Ureter (tissue), 1 donor: ENCODE results near the gene SQOR. TPM values are rescaled to one million over a fixed set of nuclear protein-coding genes. Genes with fewer than 3 reads are reported as not detected.

Source experiments
- DNase-seq: peaks from one replicate; pipeline ENCODE4 v3.0.0-alpha.2; 2020; ENCODE audit warnings: low spot score
- total RNA-seq: library from RNA; stranded (reverse); gene quantifications from one replicate; pipeline ENCODE4 v1.2.4, GENCODE V29; 2023
- donor health status: DM: yes; HTN: yes; CAD: no.

Gene SQOR
- total RNA-seq, 1 donor from 2014 or later, result 51.6 TPM

- peak; percentile 82 for DNase-seq
These were observed 71.0 kb downstream of the SQOR start for GRCh38 chr15:45705510-45706473.

- no peak for DNase-seq
These were observed 75.8 kb downstream of the SQOR start for GRCh38 chr15:45710657-45711056.

GRCh38 chr15:45714590-45715488, 80.0 kb downstream of the SQOR start:
- peak; percentile 66 for DNase-seq

DNA sequence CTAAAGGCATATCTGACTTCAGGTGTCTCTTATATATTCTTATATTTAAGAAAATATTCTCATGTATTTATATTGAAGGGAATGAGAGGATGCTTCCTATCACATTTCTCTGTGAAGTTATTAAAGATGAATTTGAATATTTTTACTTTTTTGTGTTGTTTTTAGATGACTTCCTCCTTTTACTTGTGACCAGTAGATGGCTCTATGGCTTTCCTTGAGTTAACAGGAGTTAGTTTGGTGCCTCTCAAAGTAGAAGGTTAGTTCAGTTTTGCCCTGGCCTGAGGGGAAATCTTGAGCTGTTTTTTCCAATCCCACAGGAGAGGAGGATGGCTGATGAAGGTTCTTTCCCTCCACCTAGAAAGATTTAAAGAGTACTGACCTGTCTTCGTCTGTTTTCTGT, 80.7 kb downstream of the SQOR start:
- no peak for DNase-seq

DNA sequence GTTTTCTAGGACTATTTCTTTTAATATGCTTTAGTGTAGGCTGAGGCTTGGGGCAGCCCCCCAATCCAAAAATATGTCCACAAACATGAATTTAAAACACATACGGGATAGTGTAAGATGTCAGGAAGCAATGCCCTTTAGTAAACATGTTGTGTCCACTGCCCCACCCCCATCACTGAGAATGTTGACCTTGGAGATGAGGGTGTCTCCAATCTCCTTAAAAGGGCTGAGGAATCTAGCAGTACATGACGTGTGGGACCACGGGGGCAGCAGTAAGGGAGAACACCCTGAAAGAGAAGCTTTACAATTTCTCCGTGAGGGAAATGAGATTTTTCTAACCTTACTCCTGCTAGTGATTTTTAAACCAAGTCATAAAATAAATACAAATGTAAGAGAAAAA, 84.7 kb downstream of the SQOR start:
- DNase-seq, result no peak

- no peak for DNase-seq
These were observed 85.4 kb downstream of the SQOR start for GRCh38 chr15:45720183-45720582.

GRCh38 chr15:45728641-45729040, 93.8 kb downstream of the SQOR start:
- no peak for DNase-seq

- DNase-seq, result no peak
These were observed 94.3 kb downstream of the SQOR start for GRCh38 chr15:45729141-45729540.

GRCh38 chr15:45731343-45731742, 96.5 kb downstream of the SQOR start:
- DNase-seq, result no peak

DNA sequence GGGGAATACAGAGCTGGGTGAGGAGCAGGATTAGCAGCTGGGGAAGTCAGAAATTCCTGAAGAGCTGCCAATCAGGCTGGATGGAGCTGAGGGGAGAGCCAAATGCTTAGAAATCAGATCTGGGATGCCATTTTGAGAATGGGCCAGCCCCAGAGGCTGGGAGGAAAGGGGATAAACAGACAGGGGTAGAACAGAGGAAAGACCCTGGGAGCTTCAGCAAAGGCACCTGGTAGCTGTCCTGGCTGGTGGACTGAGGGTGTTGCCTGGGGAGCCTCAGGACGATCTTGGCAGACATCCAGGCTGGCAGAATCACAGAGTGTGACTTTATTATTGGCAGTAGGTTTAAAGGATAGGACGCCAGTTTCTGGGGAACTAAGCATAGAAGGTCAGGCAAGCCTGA, 97.8 kb downstream of the SQOR start:
- DNase-seq, result no peak

DNA sequence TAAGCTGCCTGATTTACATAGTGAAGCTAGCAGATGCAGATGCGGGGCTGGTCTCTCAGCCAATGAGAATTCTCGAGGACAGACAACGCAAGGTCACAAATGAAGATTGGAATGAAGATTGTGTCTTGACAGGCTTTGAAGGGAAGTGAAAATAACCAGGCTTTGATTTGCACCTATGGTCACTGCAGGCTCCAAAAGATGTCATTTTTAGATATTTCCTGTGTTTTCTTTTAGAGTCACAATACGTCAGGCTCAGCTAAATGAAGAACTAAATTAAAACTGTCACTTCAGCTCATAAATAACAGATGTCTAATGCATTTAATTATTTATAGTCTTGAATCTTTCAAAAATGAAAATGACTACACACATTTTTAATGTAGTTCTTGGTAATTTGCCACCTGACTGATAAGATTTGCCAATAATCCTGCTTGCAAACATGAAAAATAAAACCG, 99.5 kb downstream of the SQOR start:
- DNase-seq, result no peak

Other genes with a start within 250 kb of the SQOR start
- 5.8 TPM for gene SLC30A4, start 112.3 kb upstream of the SQOR start, total RNA-seq
- 34.1 TPM for gene BLOC1S6, start 47.6 kb upstream of the SQOR start, total RNA-seq